Transverse colon (tissue), 4 donors: Measurements from ENCODE around the gene PRKAR1B.

Experiments used
- EP300 ChIP-seq: sonication (generic); formaldehyde crosslinking; IDR thresholded peaks from one replicate; pipeline ENCODE4 v1.6.1; 2017; ENCODE audit warnings: antibody characterized with exemption, low read depth
- POLR2AphosphoS5 ChIP-seq, 3 donors: sonication (generic); formaldehyde crosslinking; IDR thresholded peaks; one replicate each; pipeline ENCODE4 v1.6.1; 2016; ENCODE audit warnings: antibody characterized with exemption in 3 of 3
- TF ChIP-seq, protein P1 (sequence below), 5 experiments: fragments of 200-600 bp in 3 of 5; fragments of 450-650 bp in 2 of 5; sonication (generic) in 3 of 5; IDR thresholded peaks; 1 replicate in 2 of 5; 2 replicates in 3 of 5; pipeline ENCODE4 v1.5.1; 2016 to 2017; ENCODE audit warnings: antibody characterized with exemption in 5 of 5, inconsistent platforms in 3 of 5, mild to moderate bottlenecking in 2 of 5, moderate library complexity in 1 of 5

DNA sequence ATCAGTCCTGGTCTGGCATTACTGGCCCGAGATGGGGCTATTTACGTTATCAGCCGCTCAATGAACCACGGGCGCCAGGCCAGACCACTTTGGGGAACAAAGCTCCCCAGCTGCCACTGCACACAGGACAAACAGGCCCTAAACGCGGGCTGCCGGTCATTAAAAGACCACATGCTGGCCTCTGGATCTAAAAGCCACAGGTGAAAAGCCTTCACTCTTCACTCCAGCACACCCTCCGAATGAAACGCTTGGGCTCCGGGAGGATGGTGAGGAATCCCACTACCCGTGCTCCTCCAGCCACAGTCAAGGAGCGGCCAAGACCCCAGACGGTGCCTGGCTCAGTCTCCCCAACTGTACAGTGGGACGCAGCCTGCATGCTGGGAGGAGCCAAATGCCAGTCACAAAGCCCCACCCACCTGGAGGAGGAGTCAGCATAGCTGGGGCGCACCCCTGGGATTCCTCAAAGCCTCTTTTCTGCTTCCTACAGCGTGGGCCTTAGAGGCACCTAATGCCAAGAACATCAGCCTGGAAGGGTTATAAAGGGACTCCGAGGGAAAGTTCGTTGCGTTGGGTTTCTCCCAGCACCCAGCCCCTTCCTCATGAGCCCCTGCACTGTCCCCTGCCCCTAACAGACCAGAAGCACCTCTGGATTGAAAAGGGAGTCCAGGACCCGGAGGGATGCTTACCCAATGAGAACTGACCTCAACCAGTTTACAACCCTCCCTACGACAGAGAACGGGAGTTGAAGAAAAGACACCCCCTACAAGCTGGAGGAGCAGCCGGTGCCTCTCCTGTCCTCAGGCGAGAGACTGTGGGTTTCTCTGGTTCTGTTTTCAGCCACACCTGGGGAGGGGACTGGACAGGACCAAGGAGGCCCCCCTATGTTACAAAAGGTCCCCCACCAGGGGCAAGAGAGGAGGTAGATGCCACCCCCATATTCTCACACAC lies 212.2 kb downstream of the PRKAR1B start:
- TF ChIP-seq POLR2AphosphoS5 (IDR thresholded peaks at IDR 0.05), result peak in 1 of 3 donors; percentile 42
- TF ChIP-seq, protein P1, sequence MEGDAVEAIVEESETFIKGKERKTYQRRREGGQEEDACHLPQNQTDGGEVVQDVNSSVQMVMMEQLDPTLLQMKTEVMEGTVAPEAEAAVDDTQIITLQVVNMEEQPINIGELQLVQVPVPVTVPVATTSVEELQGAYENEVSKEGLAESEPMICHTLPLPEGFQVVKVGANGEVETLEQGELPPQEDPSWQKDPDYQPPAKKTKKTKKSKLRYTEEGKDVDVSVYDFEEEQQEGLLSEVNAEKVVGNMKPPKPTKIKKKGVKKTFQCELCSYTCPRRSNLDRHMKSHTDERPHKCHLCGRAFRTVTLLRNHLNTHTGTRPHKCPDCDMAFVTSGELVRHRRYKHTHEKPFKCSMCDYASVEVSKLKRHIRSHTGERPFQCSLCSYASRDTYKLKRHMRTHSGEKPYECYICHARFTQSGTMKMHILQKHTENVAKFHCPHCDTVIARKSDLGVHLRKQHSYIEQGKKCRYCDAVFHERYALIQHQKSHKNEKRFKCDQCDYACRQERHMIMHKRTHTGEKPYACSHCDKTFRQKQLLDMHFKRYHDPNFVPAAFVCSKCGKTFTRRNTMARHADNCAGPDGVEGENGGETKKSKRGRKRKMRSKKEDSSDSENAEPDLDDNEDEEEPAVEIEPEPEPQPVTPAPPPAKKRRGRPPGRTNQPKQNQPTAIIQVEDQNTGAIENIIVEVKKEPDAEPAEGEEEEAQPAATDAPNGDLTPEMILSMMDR (IDR thresholded peaks at IDR 0.05), result no peak
- TF ChIP-seq EP300, result no peak
